Body of pancreas (tissue), 4 donors: ENCODE data around the gene ATP10A.

Experiments
- POLR2A ChIP-seq, 3 donors: fragments of 450-650 bp; IDR thresholded peaks; one replicate each; pipeline ENCODE4 v1.6.1; 2016; ENCODE audit warnings: antibody characterized with exemption in 3 of 3, mild to moderate bottlenecking in 2 of 3
- TF ChIP-seq, protein P1 (sequence below), 7 experiments: fragments of 450-650 bp in 4 of 7; fragments of 200-600 bp in 3 of 7; sonication (generic) in 3 of 7; IDR thresholded peaks; one replicate each; pipeline ENCODE4 v1.5.1; 2016 to 2019; ENCODE audit warnings: antibody characterized with exemption in 7 of 7

DNA sequence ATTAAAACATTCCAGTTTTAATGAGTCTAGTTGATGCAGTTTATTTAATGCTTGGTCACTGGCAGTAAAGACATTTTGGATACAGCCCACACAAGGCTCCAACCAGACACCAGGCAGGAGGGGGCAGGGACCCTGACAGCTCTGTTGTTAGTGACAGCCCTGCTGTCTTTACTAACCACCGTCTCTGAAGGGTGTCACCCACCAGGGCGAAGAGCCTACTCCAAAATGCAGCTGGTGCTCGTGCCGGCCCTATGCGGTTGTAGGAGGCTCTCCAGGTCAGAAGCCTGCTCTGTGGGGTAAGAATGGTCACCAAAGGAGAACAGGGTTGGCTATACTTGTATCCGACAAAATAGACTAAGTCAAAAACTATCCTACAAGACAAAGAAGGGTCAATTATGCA lies 132.2 kb downstream of the ATP10A start:
- TF ChIP-seq, protein P1, sequence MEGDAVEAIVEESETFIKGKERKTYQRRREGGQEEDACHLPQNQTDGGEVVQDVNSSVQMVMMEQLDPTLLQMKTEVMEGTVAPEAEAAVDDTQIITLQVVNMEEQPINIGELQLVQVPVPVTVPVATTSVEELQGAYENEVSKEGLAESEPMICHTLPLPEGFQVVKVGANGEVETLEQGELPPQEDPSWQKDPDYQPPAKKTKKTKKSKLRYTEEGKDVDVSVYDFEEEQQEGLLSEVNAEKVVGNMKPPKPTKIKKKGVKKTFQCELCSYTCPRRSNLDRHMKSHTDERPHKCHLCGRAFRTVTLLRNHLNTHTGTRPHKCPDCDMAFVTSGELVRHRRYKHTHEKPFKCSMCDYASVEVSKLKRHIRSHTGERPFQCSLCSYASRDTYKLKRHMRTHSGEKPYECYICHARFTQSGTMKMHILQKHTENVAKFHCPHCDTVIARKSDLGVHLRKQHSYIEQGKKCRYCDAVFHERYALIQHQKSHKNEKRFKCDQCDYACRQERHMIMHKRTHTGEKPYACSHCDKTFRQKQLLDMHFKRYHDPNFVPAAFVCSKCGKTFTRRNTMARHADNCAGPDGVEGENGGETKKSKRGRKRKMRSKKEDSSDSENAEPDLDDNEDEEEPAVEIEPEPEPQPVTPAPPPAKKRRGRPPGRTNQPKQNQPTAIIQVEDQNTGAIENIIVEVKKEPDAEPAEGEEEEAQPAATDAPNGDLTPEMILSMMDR (IDR thresholded peaks at IDR 0.05): no peak
- no peak for TF ChIP-seq POLR2A (IDR thresholded peaks at IDR 0.05)
